ENCODE results near the gene SNX21.
A peak's percentile ranks its signal among the peaks of the same experiment; 100 is the strongest.

Gene SNX21

GRCh38 chr20:45813006-45813340, 20.6 kb upstream of the SNX21 start:
- Histone ChIP-seq H4K20me1 (ENCODE audit: control insufficient read depth, insufficient read depth, low read depth, low read length) (peaks cover 3% of the 10 kb centered on the region; the same call in 1 of the 2 replicates), H3K27ac (ENCODE audit: low read depth, low read length) (peak overlapping the region; percentile 78), H3K4me1 (ENCODE audit: control insufficient read depth, low read length) (peaks cover 13% of the 10 kb centered on the region), H3K9me3 (ENCODE audit: control insufficient read depth, insufficient read depth, low read length) (no peaks in the 10 kb centered on the region), H3K9me2 (replicated peaks; ENCODE audit: control insufficient read depth, low read length) (no peaks in the 10 kb centered on the region), H3K4me3 (ENCODE audit: low read length) (peak overlapping the region; percentile 95), H3F3A (ENCODE audit: control insufficient read depth, insufficient read depth) (peaks cover 28% of the 10 kb centered on the region), H3K4me2 (ENCODE audit: low read length) (peak overlapping the region; percentile 67), H3K36me3 (ENCODE audit: control insufficient read depth, low read length) (peaks cover 88% of the 10 kb centered on the region), H3K79me2 (ENCODE audit: control insufficient read depth, low read length) (peaks cover 22% of the 10 kb centered on the region), H3K27me3 (ENCODE audit: control insufficient read depth, low read length) (no peaks in the 10 kb centered on the region)
- TF ChIP-seq CTCF (IDR thresholded peaks at IDR 0.05; ENCODE audit: low read depth, low read length, poor library complexity, severe bottlenecking) (no peak), EZH2phosphoT487 (IDR thresholded peaks at IDR 0.05; ENCODE audit: borderline replicate concordance, low read length) (no peak)

- Histone ChIP-seq H4K20me1 (ENCODE audit: control insufficient read depth, insufficient read depth, low read depth, low read length) (peaks cover 3% of the 10 kb centered on the region; the same call in 1 of the 2 replicates), H3K79me2 (ENCODE audit: control insufficient read depth, low read length) (peaks cover 22% of the 10 kb centered on the region), H3F3A (ENCODE audit: control insufficient read depth, insufficient read depth) (peaks cover 33% of the 10 kb centered on the region), H3K4me1 (ENCODE audit: control insufficient read depth, low read length) (peaks cover 13% of the 10 kb centered on the region), H3K27ac (ENCODE audit: low read depth, low read length) (peak overlapping the region; percentile 78), H3K36me3 (ENCODE audit: control insufficient read depth, low read length) (peaks cover 86% of the 10 kb centered on the region), H3K4me2 (ENCODE audit: low read length) (peak overlapping the region; percentile 67), H3K4me3 (ENCODE audit: low read length) (peak overlapping the region; percentile 95), H3K9me3 (ENCODE audit: control insufficient read depth, insufficient read depth, low read length) (no peaks in the 10 kb centered on the region), H3K27me3 (ENCODE audit: control insufficient read depth, low read length) (no peaks in the 10 kb centered on the region), H3K9me2 (replicated peaks; ENCODE audit: control insufficient read depth, low read length) (no peaks in the 10 kb centered on the region)
- no peak for TF ChIP-seq EZH2phosphoT487 (IDR thresholded peaks at IDR 0.05; ENCODE audit: borderline replicate concordance, low read length)
- no peak for TF ChIP-seq CTCF (IDR thresholded peaks at IDR 0.05; ENCODE audit: low read depth, low read length, poor library complexity, severe bottlenecking)
Measured at GRCh38 chr20:45813489-45813888, 20.1 kb upstream of the SNX21 start.

GRCh38 chr20:45814314-45814713, 19.3 kb upstream of the SNX21 start:
- Histone ChIP-seq H3K9me2 (replicated peaks; ENCODE audit: control insufficient read depth, low read length) (no peaks in the 10 kb centered on the region), H3K4me1 (ENCODE audit: control insufficient read depth, low read length) (peaks cover 13% of the 10 kb centered on the region), H3K9me3 (ENCODE audit: control insufficient read depth, insufficient read depth, low read length) (no peaks in the 10 kb centered on the region), H3F3A (ENCODE audit: control insufficient read depth, insufficient read depth) (peaks cover 38% of the 10 kb centered on the region), H3K79me2 (ENCODE audit: control insufficient read depth, low read length) (peaks cover 22% of the 10 kb centered on the region), H3K4me3 (ENCODE audit: low read length) (no peak overlapping the region), H3K4me2 (ENCODE audit: low read length) (peak overlapping the region; percentile 15; the same call in 1 of the 2 replicates), H3K27me3 (ENCODE audit: control insufficient read depth, low read length) (no peaks in the 10 kb centered on the region), H3K27ac (ENCODE audit: low read depth, low read length) (no peak overlapping the region), H3K36me3 (ENCODE audit: control insufficient read depth, low read length) (peaks cover 77% of the 10 kb centered on the region), H4K20me1 (ENCODE audit: control insufficient read depth, insufficient read depth, low read depth, low read length) (peaks cover 3% of the 10 kb centered on the region; the same call in 1 of the 2 replicates)
- TF ChIP-seq CTCF (IDR thresholded peaks at IDR 0.05; ENCODE audit: low read depth, low read length, poor library complexity, severe bottlenecking) (no peak), EZH2phosphoT487 (IDR thresholded peaks at IDR 0.05; ENCODE audit: borderline replicate concordance, low read length) (no peak)
